TTC549 (cell line): ENCODE data around the gene RMC1.
"Not testable (repeated sequence)": the region's sequence is repeated elsewhere in the genome, so short reads cannot be mapped to it uniquely, and the experiment has no call there.

ENCODE experiments used
- FAIRE-seq: peaks from 2 replicates; lab custom pipeline; 2012; peaks lifted over from hg19 to GRCh38; lab: Jason Lieb, UNC

The RMC1 gene

DNA sequence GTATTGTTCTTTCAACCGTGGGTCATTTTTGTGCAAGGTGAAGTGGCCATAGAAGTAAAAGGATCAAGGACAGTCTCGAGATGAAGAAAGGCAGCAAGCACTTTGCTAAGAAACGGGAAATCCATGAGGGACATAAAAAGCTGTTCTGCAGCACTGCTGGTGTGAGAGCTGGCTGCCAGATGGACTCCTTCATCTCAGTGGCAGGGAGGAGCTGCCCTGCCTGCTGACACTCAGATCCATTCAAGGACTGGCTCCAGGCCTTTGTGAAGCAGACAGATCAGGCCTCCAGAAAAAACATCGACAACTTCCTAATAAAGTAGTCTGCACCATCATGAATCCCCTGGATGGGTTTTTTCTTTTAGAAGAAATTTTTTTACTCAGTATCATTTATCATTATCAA, 29.5 kb downstream of the RMC1 start:
- FAIRE-seq, result no peak

DNA sequence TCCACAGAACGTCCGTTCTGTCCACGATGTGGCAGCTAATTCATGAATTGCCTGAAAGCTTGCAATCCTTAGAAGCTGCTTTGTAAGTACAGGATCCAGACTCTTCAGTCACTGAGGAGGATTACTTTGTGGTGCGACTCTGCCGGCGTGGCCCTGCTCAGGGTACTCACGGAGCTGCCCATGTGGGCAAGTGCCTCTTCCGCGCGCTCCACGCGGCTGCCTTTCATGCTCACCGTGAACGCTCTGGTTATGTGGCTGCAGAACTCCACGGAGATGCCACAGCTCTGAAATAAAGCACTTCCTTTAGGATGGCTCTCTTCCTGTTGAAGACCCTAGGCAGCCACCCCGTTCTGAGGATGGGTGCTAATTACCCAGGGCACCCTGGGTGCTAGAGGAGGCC, 31.0 kb downstream of the RMC1 start:
- FAIRE-seq, result no peak

DNA sequence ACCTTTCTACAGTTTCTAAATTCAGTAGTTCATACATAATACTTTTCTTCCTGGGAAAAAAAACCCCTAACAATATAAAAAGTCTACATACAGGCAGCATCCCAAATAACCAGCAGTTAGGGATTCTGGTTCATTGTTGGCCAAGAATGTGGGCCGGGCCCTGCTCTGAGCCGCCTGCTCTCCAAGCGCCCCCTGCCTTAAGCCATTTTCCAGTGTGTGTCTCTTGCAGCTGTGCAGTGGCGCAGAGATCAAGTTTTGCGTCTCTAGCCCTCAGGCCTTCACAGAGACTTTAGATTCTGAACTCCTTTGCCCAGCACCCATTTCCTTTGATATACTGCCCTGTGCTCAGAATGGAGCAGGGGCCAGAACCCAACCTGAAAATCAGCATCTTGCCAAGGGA, 32.9 kb downstream of the RMC1 start:
- FAIRE-seq, result no peak

DNA sequence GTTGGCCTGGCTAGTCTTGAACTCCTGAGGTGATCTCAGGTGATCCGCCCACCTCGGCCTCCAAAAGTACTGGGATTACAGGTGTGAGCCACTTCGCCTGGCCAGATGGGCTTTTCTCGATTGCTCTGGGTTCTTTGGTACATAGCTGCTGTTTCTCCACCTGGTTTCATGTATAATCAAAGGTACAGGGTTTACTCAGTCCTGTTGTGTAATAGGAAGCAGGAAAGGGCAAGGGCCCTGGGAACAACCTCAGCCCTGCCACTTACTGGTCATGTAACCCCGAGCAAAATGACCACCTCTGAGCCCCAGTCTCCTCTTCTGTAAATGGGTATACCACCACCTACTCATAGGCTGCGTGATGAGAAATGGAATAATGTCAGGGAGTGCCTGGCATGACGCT, 34.0 kb downstream of the RMC1 start:
- FAIRE-seq, result no peak

DNA sequence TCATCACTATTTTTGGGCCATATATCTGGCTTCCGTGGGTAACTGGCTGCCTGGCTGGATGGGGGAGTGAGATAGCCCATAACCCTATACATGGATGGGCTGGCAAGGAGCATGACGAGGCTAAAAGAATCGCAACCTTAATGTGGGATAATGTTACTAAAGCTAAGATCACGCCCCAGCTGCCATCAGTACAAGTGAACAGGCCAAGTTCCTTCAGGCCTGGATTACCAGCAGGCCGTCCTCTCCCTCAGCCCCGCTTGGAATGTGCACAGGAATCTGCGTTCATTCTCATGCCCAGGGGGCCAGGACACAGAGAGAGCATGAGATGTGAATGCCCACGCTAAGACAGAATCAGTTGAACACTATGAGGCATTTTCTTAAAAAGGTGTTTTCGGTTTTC, 34.7 kb downstream of the RMC1 start:
- FAIRE-seq, result no peak

DNA sequence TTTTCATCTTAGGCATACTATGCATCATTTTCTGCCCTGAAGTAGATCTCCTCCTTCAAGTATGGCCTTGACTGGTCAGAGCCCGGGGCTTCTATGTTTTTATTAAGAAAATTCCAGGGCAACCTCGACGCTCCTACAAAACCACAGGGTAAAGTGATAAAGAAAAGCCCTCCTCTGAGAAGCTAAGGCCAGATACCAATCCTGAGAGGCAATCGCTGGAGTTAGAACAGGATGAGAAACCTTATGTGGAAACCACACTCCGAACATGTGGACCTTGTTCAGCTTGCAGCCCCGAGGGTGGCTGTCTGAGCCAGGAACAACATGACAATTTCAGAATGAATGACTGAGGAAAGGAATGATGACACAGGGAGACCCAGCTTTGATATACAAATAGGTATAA, 35.6 kb downstream of the RMC1 start:
- FAIRE-seq, result no peak

DNA sequence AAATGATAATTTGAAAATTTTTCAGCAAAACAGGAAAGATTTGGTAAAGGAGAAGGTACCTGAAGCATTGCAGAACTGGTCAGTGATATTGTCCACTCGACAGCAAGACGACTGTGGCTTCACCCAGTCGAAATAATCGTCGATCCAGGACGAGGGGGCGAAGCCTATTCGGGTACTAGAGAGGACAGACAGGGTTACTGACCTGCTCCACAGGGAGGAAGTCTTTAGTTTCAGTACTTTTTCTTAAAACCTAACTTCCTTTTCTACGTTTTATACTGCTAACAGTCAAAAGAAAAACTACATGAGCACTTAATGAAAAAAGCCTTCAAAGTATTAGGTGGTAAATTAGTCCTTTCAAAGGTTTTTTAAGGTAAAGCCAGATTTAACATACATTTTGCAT, 36.0 kb downstream of the RMC1 start:
- no peak for FAIRE-seq

DNA sequence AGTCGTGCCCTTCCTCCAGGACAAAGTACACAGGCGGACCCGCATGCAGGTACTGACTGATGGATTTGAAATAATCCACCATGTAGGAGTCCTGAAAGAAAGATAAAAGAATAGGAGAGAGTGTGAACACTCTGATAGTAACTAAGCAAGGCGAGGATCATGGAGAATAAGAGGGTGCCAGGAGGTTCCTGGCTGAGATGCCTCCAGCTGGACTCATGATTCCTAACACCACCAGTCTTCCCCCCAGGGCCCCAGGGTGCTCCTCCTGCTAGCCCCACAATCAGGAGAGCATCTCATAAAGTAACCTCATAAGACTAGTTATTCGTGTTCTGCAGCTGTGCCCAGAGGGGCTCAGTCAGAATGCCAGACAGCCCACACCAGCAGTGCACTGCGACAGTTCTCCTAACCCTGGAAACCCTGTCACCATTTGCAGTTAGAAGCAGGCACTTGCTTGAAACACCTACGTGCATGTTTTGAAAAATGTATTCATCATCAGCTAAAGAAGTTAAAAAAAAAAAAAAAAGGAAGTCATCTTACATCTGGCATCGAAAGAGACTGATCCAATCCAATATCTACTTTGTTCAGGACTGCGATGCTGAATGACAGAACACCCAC, 36.7 kb downstream of the RMC1 start:
- FAIRE-seq, result no peak

DNA sequence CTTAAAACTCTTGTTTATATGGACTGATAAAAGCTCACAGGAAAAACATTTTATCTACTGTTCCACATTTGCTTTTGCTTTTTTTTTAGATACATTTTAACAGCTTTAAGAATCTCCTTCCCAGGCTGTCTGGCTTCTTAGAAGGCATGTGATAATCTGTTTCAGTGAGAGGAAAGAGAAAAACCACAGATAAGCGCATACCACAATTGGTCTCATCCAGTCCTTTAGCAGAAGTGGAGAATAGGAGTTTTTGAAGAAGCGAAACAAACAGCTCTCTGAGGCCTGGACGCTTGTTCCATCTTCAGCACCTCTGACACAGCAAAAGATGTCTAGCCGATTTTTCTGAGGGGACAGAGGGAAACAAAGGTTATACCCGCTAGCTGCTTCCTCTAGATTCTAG, 37.6 kb downstream of the RMC1 start:
- FAIRE-seq, result no peak

DNA sequence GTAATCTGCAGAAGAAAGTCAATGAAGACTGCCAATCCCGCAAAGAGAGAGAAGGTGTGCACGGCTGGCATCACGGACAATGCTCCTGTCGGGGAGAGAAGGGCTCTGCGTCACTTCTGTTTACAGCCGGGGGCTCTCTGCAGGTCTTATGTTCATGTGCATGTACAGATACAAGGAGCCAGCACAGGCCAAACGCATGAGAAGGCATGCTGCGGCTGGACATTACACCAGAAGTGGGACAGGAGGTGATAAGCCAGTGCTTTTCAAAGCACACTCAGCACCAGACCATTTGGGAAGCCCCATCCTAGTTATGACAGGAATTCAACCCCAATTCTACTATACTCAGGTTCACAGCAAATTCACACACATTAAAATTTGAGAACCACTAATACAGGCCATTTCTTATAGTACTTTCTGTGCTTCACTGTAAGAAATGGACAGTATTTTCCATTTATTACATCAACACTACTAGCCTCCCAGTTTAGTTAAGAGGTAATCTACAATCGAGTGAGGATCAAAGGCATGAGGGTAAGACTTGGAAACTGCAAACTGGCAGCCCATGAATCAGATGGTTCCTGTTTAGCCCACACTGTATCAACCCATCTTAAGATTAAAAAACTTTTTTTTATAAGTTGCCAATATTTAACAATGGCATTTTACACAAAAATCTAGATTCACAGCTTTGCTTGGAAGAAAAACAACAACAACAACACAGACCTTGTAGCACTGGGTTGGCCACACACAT, 38.2 kb downstream of the RMC1 start:
- FAIRE-seq, result no peak

DNA sequence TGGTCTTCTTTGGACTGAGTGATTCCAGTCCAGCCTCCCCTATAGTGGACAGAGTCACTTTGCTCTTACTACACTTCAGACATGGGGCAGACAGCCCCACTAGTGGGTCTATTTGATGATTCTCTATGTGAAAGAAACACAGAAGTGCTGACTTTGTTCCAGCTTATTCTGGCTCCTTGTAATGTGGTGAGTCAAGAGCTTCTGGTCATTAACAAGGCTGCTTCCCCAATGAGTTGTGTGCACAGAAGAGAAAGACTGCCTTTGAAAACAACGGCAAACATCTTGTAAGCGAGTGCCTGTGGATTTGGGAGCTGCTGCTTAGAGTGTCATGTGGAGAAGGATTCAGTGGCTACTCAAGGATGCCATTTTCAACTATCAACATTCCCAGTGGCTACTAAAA, 39.1 kb downstream of the RMC1 start:
- FAIRE-seq, result no peak

DNA sequence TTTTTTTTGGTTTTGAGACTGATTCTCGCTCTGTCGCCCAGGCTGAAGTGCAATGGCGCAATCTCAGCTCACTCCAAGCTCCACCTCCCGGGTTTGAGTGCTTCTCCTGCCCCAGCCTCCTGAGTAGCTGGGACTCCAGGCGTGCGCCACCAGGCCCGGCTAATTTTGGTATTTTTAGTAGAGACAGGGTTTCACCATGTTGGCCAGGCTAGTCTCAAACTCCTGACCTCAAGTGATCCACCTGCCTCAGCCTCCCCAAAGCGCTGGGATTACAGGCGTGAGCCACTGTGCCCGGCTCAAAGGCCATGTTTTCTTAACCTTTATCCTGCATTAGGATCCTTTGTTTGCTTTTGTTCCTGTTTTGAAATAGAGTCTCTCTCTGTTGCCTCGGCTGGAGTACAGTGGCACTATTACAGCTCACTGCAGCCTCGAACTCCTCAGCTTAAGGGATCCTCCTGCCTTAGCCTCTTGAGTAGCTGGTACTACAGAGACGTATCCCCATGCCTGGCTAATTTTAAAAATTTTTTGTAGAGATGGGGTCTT, 42.0 kb downstream of the RMC1 start:
- no peak for FAIRE-seq

DNA sequence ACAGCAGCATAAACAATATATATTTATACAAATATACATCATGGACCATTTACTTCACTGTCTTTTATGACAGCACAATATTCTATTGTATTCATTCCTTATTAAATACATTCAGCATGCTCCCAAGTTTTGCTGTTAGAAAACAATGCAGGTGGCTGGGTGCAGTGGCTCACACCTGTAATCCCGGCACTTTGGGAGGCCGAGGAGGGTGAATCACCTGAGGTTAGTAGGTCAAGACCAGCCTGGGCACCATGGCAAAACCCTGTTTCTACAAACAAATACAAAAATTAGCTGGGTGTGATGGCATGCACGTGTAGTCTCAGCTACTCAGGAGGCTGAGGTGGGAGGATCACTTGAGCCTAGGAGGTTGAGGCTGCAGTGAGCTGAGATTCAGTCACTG, 44.0 kb downstream of the RMC1 start:
- no peak for FAIRE-seq

DNA sequence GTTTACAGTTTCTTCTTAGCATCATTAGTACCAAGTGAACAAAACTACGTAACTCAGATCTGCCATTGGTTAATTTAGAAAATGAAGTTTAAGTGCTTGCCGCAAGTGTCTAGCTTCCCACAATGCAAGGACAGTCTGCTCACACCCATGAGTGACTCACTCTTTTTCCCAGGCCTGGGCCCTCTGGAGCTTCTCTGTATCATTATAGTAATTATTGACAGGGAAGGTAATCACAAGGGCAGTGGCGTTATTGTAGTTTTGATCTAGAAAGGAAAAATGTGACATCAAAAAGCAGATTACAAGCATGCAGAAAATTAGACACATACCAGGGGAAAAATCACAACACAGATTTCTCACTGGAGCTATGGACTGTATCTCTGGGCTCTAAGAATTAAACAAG, 44.5 kb downstream of the RMC1 start:
- no peak for FAIRE-seq

DNA sequence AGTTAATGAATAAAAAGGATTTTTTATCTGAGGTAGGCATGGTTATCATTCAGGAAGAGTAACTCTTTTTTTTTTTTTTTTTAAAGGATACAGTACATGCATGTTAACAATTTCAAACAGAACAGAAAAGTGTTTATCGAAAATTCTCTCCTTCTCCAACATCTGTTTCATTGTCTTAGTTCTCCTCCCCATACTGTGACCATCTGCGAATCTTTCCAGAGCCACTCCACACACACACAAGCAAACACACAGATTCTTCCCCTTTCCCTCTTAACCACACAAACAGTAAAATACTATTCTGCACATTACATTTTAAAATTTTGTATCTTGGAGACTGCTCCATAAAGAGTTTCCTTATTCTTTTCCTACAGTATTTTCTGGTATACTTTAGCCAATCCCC, 45.0 kb downstream of the RMC1 start:
- FAIRE-seq, result no peak

DNA sequence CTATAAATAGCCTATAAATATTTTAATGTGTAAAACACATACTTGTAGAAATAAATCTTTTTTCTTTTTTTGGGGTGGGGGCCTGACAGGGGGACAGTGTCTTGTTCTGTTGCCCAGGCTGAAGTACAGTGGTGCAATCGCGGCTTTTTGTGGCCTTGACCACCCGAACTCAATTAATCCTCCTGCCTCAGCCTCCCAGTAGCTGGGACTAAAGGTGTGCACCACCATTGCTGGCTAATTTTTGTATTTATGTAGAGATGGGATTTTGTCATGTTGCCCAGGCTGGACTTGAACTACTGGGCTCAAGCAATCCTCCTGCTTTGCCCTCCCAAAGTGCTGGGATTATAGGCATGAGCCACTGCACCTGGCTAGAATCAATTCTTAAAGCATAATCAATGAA, 45.4 kb downstream of the RMC1 start:
- FAIRE-seq, result no peak

DNA sequence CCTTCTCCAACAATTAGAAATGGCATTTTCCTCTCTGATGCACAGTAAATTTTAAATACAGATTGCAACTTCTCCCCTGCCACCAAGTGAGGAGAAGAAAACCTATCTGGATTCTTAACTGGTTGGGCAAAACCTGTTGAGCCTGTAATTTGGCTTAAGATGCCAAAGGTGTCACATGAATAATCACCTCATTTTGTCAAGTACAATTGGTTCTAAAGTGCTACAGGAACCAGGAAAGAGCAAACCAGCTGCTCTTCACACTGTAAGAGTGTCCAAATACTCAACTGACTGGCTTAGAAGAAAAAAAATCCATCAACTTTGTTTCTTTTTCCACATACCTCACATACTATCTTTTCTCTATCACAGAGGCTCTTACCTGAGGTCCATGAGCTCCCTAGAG, 47.6 kb downstream of the RMC1 start:
- no peak for FAIRE-seq

DNA sequence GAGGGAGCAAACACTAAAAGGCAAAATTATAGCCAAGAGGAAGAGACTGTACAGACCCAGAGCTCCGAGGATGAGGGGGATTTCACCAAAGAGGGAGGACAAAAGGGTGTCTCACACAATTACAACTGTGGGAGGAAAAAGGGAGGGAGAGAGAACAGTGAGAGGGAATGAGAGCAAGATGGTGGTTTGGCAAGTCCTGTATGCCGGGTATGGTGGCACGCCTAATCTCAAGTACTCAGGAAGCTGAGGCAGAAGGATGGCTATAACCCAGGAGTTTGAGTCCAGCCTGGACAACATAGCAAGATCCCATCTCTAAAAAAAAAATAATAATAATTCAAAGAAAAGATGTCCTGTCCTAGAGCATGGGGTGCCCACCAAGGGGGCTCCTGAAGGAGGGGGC, 48.7 kb downstream of the RMC1 start:
- FAIRE-seq, result no peak

DNA sequence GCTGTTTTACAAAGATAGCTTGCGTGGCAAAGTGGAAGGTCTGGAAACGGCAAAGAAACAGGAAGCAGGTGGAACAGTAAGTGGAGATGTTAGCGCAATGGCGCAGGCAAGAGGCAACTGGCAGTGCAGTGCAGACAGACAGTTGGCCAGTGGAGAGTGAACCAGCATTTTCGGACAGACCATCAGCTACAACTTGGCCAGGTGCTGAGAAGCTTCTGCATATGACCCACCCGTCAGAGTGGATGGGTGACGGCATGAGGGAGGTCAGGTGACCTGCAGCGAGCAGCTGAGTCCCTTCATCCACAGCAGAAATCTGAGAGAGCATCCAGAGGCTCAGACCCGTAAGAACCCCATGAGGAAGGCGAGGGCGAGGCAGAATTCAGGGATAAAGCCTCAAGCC, 49.2 kb downstream of the RMC1 start:
- no peak for FAIRE-seq

DNA sequence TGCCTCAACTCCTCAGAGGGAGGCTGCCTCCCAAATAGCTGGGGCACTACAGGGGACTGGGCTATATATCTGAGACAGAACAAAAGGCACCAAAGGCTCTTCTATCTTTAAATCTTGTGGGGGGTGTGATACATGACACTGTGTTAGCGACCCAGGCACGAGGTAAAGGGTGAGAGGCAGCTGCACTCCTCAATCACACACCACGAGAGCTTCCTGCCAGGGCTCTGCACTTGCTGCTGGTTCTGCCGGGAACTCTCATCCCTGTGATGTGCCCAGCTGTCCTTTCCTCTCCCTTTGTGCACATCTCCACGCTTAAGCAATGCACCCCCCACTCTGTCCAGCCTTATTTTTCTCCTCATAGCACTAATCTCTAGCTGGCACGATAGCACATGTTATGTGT, 50.6 kb downstream of the RMC1 start:
- FAIRE-seq, result no peak

DNA sequence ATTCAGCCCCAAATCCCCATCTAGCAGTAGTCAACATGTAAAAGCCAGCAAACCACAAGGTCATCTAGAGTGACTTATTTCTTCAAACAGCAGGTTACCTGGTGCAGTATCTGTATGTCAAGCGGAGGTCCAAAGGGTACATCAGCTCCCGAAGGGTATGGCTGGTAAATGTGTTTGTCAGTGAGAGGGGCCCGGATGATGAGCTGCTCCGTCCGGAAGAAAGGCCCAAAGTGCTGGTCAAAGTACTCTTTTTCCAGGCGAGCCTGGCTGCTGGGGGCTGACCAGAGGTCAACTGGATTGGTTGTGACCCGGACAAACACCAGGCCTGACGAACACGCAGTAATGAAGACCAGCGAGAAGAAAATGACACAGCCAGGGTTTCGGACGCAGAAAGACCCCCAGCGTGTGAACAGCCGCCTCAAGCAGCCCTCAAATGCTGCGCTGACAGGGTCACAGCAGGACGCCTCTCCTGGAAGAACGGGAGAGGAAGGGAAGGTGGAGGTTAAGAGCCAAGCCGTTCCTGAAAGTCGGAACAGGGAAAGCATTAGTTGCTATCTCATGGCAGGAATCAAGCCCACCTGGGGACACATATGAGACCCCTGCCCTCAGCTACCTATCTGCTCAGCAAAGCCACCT, 53.0 kb downstream of the RMC1 start:
- no peak for FAIRE-seq

DNA sequence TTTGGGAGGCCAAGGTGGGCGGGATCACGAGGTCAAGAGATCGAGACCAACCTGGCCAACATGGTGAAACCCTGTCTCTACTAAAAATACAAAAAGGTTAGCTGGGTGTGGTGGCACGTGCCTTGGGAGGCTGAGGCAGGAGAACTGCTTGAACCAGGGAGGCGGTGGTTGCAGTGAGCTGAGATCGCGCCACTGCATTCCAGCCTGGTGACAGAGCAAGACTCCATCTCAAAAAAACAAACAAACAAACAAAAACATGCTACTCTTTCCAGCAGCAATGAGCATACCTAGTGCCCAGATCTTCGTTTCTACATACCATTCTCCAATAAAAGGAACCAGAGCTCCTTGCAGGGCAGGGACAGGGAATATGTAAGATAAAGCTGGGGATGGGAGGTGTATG, 54.2 kb downstream of the RMC1 start:
- FAIRE-seq, result not testable (repeated sequence)

DNA sequence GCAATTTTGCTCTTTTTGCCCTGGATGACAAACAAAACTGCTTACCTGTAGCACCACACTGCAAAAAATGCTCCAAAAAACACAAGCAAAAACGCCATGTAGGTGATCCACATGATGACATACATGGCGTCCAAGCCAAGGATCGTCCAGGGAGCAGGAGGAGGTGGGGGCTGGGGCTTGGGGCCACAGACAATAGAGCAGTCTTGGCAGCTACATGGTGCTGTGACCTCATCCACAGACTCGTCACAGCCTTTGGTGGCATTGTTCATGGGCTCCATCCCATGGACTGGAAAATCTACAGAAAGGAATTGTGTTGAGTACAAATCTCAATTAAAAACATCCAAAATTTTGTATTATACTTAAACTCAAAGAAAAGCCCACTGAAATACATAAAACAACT, 56.9 kb downstream of the RMC1 start:
- FAIRE-seq, result no peak
